OCI-LY1 (cell line): ENCODE data around the gene MEMO1.

Experiments
- H2AFZ ChIP-seq: fragments of 200-600 bp; sonication (generic), shearing (Covaris generic); 2 replicates; pipeline ENCODE4 v1.6.0; 2014; ENCODE audit warnings: antibody characterized with exemption, mild to moderate bottlenecking, low read length
- H3F3A ChIP-seq: fragments of 200-600 bp; sonication (generic), shearing (Covaris generic); 2 replicates; pipeline ENCODE4 v1.6.0; 2014; ENCODE audit warnings: mild to moderate bottlenecking, antibody characterized with exemption, low read length, moderate library complexity; ENCODE audit not compliant: insufficient read depth
- H3K27ac ChIP-seq: fragments of 200-600 bp; sonication (generic); 2 replicates; pipeline ENCODE4 v1.5.1; 2014; ENCODE audit warnings: low read length, mixed run types, mild to moderate bottlenecking, low read depth; ENCODE audit not compliant: poor library complexity, severe bottlenecking
- H3K27me3 ChIP-seq: fragments of 200-600 bp; sonication (generic); 2 replicates; pipeline ENCODE4 v1.6.0; 2014; ENCODE audit warnings: antibody characterized with exemption, mild to moderate bottlenecking, low read length, moderate library complexity; ENCODE audit not compliant: insufficient read depth
- H3K36me3 ChIP-seq: fragments of 200-600 bp; sonication (generic); 2 replicates; pipeline ENCODE4 v1.6.1; 2014; ENCODE audit warnings: mild to moderate bottlenecking, antibody characterized with exemption, low read length, moderate library complexity, mixed read lengths; ENCODE audit not compliant: insufficient read depth
- H3K4me1 ChIP-seq: fragments of 200-600 bp; sonication (generic); 2 replicates; pipeline ENCODE4 v1.5.1; 2014; ENCODE audit warnings: mild to moderate bottlenecking, low read length, moderate library complexity; ENCODE audit not compliant: insufficient read depth, severe bottlenecking
- H3K4me2 ChIP-seq: fragments of 200-600 bp; sonication (generic), shearing (Covaris generic); 2 replicates; pipeline ENCODE4 v1.6.1; 2014; ENCODE audit warnings: low read length
- H3K4me3 ChIP-seq: fragments of 200-600 bp; sonication (generic); 2 replicates; pipeline ENCODE4 v1.5.1; 2014; ENCODE audit warnings: low read length, low read depth, mild to moderate bottlenecking, mixed read lengths; ENCODE audit not compliant: poor library complexity, severe bottlenecking
- H3K79me2 ChIP-seq: fragments of 200-600 bp; shearing (Covaris generic); 2 replicates; pipeline ENCODE4 v1.6.1; 2016; ENCODE audit warnings: mixed run types, low read length, mixed read lengths; ENCODE audit not compliant: insufficient read depth
- H3K9ac ChIP-seq: fragments of 200-600 bp; sonication (generic), shearing (Covaris generic); 2 replicates; pipeline ENCODE4 v1.6.1; 2014; ENCODE audit warnings: mild to moderate bottlenecking, low read length, mixed read lengths
- H3K9me2 ChIP-seq: fragments of 200-600 bp; sonication (generic), shearing (Covaris generic); 2 replicates; pipeline ENCODE4 v1.6.1; 2014; ENCODE audit warnings: low read depth, mild to moderate bottlenecking, low read length, mixed read lengths
- H3K9me3 ChIP-seq: fragments of 200-600 bp; shearing (Covaris generic); 2 replicates; pipeline ENCODE4 v1.6.1; 2014; ENCODE audit warnings: low read length, mixed read lengths
- H4K20me1 ChIP-seq: fragments of 200-600 bp; sonication (generic), shearing (Covaris generic); 2 replicates; pipeline ENCODE4 v1.6.0; 2016; ENCODE audit warnings: mild to moderate bottlenecking, low read length; ENCODE audit not compliant: insufficient read depth
- CTCF ChIP-seq: fragments of 200-600 bp; sonication (generic), shearing (Covaris generic); IDR thresholded peaks from 2 replicates; pipeline ENCODE4 v1.5.1; 2017; ENCODE audit warnings: mild to moderate bottlenecking, antibody characterized with exemption, low read length, moderate library complexity, mixed read lengths
- EZH2 ChIP-seq: fragments of 200-600 bp; sonication (generic), shearing (Covaris generic); IDR thresholded peaks from 2 replicates; pipeline ENCODE4 v1.8.0; 2017; ENCODE audit warnings: borderline replicate concordance, mixed run types, mild to moderate bottlenecking, antibody characterized with exemption, low read length, moderate library complexity, mixed read lengths

Gene MEMO1

GRCh38 chr2:31835450-31835849 lies 175.4 kb downstream of the MEMO1 start:
- Histone ChIP-seq H3K9me2 (no peaks in the 10 kb centered on the region), H3F3A (no peaks in the 10 kb centered on the region), H3K4me3 (no peak overlapping the region), H3K27ac (no peak overlapping the region), H3K4me2 (no peak overlapping the region), H3K4me1 (no peaks in the 10 kb centered on the region), H3K9me3 (no peaks in the 10 kb centered on the region), H4K20me1 (no peaks in the 10 kb centered on the region), H3K36me3 (no peaks in the 10 kb centered on the region), H2AFZ (no peak overlapping the region), H3K79me2 (no peaks in the 10 kb centered on the region), H3K27me3 (no peaks in the 10 kb centered on the region), H3K9ac (no peak overlapping the region)
- TF ChIP-seq CTCF (no peak), EZH2 (no peak)

- H3K4me2 ChIP-seq: no peak overlapping the region
- no peak overlapping the region for H3K4me3 ChIP-seq
- H3K27me3 ChIP-seq: no peaks in the 10 kb centered on the region
- no peak overlapping the region for H3K9ac ChIP-seq
- H4K20me1 ChIP-seq: no peaks in the 10 kb centered on the region
- H3K27ac ChIP-seq: no peak overlapping the region
- no peaks in the 10 kb centered on the region for H3K36me3 ChIP-seq
- no peaks in the 10 kb centered on the region for H3K4me1 ChIP-seq
- H3F3A ChIP-seq: no peaks in the 10 kb centered on the region
- H2AFZ ChIP-seq: no peak overlapping the region
- no peaks in the 10 kb centered on the region for H3K9me2 ChIP-seq
- TF ChIP-seq CTCF: no peak
- no peak for TF ChIP-seq EZH2
- H3K79me2 ChIP-seq: no peaks in the 10 kb centered on the region
- H3K9me3 ChIP-seq: peaks cover 3% of the 10 kb centered on the region; the same call in 1 of the 2 replicates
Observed at GRCh38 chr2:31832363-31832762, 178.4 kb downstream of the MEMO1 start.

GRCh38 chr2:31831585-31831984 lies 179.2 kb downstream of the MEMO1 start:
- H3K27me3 ChIP-seq: no peaks in the 10 kb centered on the region
- H3K4me2 ChIP-seq: no peak overlapping the region
- H3K9me3 ChIP-seq: peaks cover 3% of the 10 kb centered on the region; the same call in 1 of the 2 replicates
- no peaks in the 10 kb centered on the region for H3K9me2 ChIP-seq
- H3K4me1 ChIP-seq: no peaks in the 10 kb centered on the region
- H3K9ac ChIP-seq: no peak overlapping the region
- H2AFZ ChIP-seq: no peak overlapping the region
- TF ChIP-seq CTCF (no peak), EZH2 (no peak)
- no peaks in the 10 kb centered on the region for H3F3A ChIP-seq
- no peak overlapping the region for H3K4me3 ChIP-seq
- H4K20me1 ChIP-seq: no peaks in the 10 kb centered on the region
- no peak overlapping the region for H3K27ac ChIP-seq
- H3K36me3 ChIP-seq: no peaks in the 10 kb centered on the region
- no peaks in the 10 kb centered on the region for H3K79me2 ChIP-seq
